SK-N-SH (cell line): Measurements from ENCODE around the gene ARHGAP15. TPM values are rescaled to one million over a fixed set of nuclear protein-coding genes. Genes with fewer than 3 reads are reported as not detected.

Experiments used
- CTCF ChIA-PET: fragments of 300-600, 350-600 bp; formaldehyde crosslinking; extraction: SDS; loops from one replicate; lab custom pipeline; 2021; lab: Yijun Ruan, JAX
- POLR2A ChIA-PET: fragments of 350-600 bp; sonication (Branson Sonifier 250); formaldehyde crosslinking; extraction: SDS; loops from one replicate; lab custom pipeline; 2020; ENCODE audit warnings: antibody characterized with exemption, inconsistent platforms; lab: Yijun Ruan, JAX
- DNase-seq: peaks from one replicate; pipeline ENCODE4 v3.0.0; 2012
- H2AFZ ChIP-seq: fragments of 200-600 bp; sonication (generic); 2 replicates; pipeline ENCODE4 v1.8.1; 2016; ENCODE audit warnings: antibody characterized with exemption, mild to moderate bottlenecking, low read depth
- H3F3A ChIP-seq: fragments of 200-600 bp; sonication (generic); replicated peaks from 2 replicates; pipeline ENCODE3; 2016; ENCODE audit warnings: antibody characterized with exemption, mild to moderate bottlenecking; ENCODE audit not compliant: insufficient read depth
- H3K27ac ChIP-seq, 2 experiments: fragments of 200-500 bp in 1 of 2; fragments of 200-600 bp in 1 of 2; sonication (Bioruptor generic) in 1 of 2; sonication (generic), shearing (Covaris generic) in 1 of 2; 2 replicates each; pipeline versions ENCODE4 v1.5.1 to v1.6.1; 2014 to 2016; ENCODE audit warnings: low read depth in 2 of 2, inconsistent platforms in 1 of 2, low read length in 1 of 2, mild to moderate bottlenecking in 1 of 2, mixed read lengths in 1 of 2
- H3K27me3 ChIP-seq: fragments of 200-600 bp; sonication (generic), shearing (Covaris generic); 2 replicates; pipeline ENCODE4 v1.6.1; 2016; ENCODE audit warnings: mixed run types; ENCODE audit not compliant: insufficient read depth
- H3K36me3 ChIP-seq, 2 experiments: fragments of 200-500 bp in 1 of 2; fragments of 200-600 bp in 1 of 2; sonication (Bioruptor generic) in 1 of 2; sonication (generic) in 1 of 2; replicated peaks in 1 of 2; 2 replicates each; pipeline versions ENCODE3 to v1.5.1; 2014 to 2016; ENCODE audit warnings: low read length in 1 of 2, mild to moderate bottlenecking in 1 of 2; ENCODE audit not compliant: insufficient read depth in 2 of 2, control insufficient read depth in 1 of 2
- H3K4me1 ChIP-seq, 2 experiments: fragments of 200-500 bp in 1 of 2; fragments of 200-600 bp in 1 of 2; sonication (Bioruptor generic) in 1 of 2; sonication (generic), shearing (Covaris generic) in 1 of 2; 2 replicates each; pipeline versions ENCODE4 v1.5.1 to v1.6.1; 2014 to 2016; ENCODE audit warnings: low read depth in 1 of 2, low read length in 1 of 2, mixed run types in 1 of 2; ENCODE audit not compliant: insufficient read depth in 2 of 2, control insufficient read depth in 1 of 2
- H3K4me2 ChIP-seq: fragments of 200-600 bp; sonication (generic), shearing (Covaris generic); 2 replicates; pipeline ENCODE4 v1.6.1; 2017; ENCODE audit warnings: mixed run types
- H3K4me3 ChIP-seq, 2 experiments: fragments of 200-500 bp in 1 of 2; fragments of 200-600 bp in 1 of 2; sonication (Bioruptor generic) in 1 of 2; sonication (generic), shearing (Covaris generic) in 1 of 2; 2 replicates each; pipeline versions ENCODE4 v1.5.1 to v1.8.1; 2014 to 2016; ENCODE audit warnings: low read depth in 2 of 2, inconsistent platforms in 1 of 2, low read length in 1 of 2, mild to moderate bottlenecking in 1 of 2, mixed read lengths in 1 of 2, moderate library complexity in 1 of 2
- H3K79me2 ChIP-seq: fragments of 200-600 bp; sonication (generic); 2 replicates; pipeline ENCODE4 v1.8.1; 2017; ENCODE audit warnings: mild to moderate bottlenecking; ENCODE audit not compliant: insufficient read depth
- H3K9ac ChIP-seq: fragments of 200-600 bp; sonication (generic); 2 replicates; pipeline ENCODE4 v1.6.1; 2017; ENCODE audit warnings: mixed run types
- H3K9me2 ChIP-seq: fragments of 200-600 bp; sonication (generic); 2 replicates; pipeline ENCODE4 v1.6.1; 2017; ENCODE audit warnings: mixed run types
- H3K9me3 ChIP-seq: fragments of 200-600 bp; sonication (generic); 2 replicates; pipeline ENCODE4 v1.6.1; 2017; ENCODE audit warnings: mixed run types, mild to moderate bottlenecking, moderate library complexity
- H4K20me1 ChIP-seq: fragments of 200-600 bp; sonication (generic); 2 replicates; pipeline ENCODE4 v1.6.1; 2017; ENCODE audit warnings: mild to moderate bottlenecking, mixed run types; ENCODE audit not compliant: insufficient read depth
- EP300 ChIP-seq, 2 experiments: IDR thresholded peaks; 2 replicates each; pipeline versions ENCODE4 v1.4.0 to v1.6.1; 2012; ENCODE audit warnings: borderline replicate concordance in 1 of 2, low read depth in 1 of 2, low read length in 1 of 2
- EZH2phosphoT487 ChIP-seq: fragments of 200-600 bp; sonication (generic); IDR thresholded peaks from 2 replicates; pipeline ENCODE4 v1.6.1; 2017; ENCODE audit warnings: low read depth, mixed run types, mild to moderate bottlenecking, antibody characterized with exemption, moderate library complexity, borderline replicate concordance
- FOXJ3 ChIP-seq: sonication (generic); formaldehyde crosslinking; IDR thresholded peaks from 2 replicates; pipeline ENCODE4 v1.5.1; 2020; ENCODE audit warnings: mild to moderate bottlenecking, missing genetic modification reagents
- FOXM1 ChIP-seq: IDR thresholded peaks from 2 replicates; pipeline ENCODE4 v1.4.0; 2012; ENCODE audit warnings: low read depth, mild to moderate bottlenecking
- GABPA ChIP-seq: IDR thresholded peaks from 2 replicates; pipeline ENCODE4 v1.4.0; 2012; ENCODE audit warnings: low read depth, mild to moderate bottlenecking
- MEF2A ChIP-seq: IDR thresholded peaks from 2 replicates; pipeline ENCODE4 v1.4.0; 2012; ENCODE audit warnings: low read depth, borderline replicate concordance
- NFIC ChIP-seq: IDR thresholded peaks from 2 replicates; pipeline ENCODE4 v1.4.0; 2012; ENCODE audit warnings: borderline replicate concordance
- NRF1 ChIP-seq: IDR thresholded peaks from 2 replicates; pipeline ENCODE4 v1.6.1; 2012; ENCODE audit warnings: low read depth, mild to moderate bottlenecking, low read length
- POLR2AphosphoS5 ChIP-seq: IDR thresholded peaks from 2 replicates; pipeline ENCODE4 v1.6.1; 2012; ENCODE audit warnings: low read depth, low read length
- RFX5 ChIP-seq: IDR thresholded peaks from 2 replicates; pipeline ENCODE4 v1.6.1; 2012; ENCODE audit warnings: mild to moderate bottlenecking, improper control_type of control experiment, low read length
- SIN3A ChIP-seq: IDR thresholded peaks from 2 replicates; pipeline ENCODE4 v1.6.1; 2012; ENCODE audit warnings: low read depth, mild to moderate bottlenecking, low read length, moderate library complexity, borderline replicate concordance
- SMC3 ChIP-seq: IDR thresholded peaks from 2 replicates; pipeline ENCODE4 v1.6.1; 2012; ENCODE audit warnings: low read depth, low read length, improper control_type of control experiment
- TAF1 ChIP-seq: IDR thresholded peaks from 2 replicates; pipeline ENCODE4 v1.6.1; 2012; ENCODE audit warnings: low read depth, mild to moderate bottlenecking, low read length, moderate library complexity, borderline replicate concordance
- TCF12 ChIP-seq: IDR thresholded peaks from 2 replicates; pipeline ENCODE4 v1.4.0; 2012
- TEAD4 ChIP-seq: IDR thresholded peaks from 2 replicates; pipeline ENCODE4 v1.4.0; 2012; ENCODE audit warnings: mild to moderate bottlenecking, borderline replicate concordance; ENCODE audit not compliant: insufficient read depth
- YY1 ChIP-seq: IDR thresholded peaks from 2 replicates; pipeline ENCODE4 v1.4.0; 2012; ENCODE audit warnings: low read depth, mild to moderate bottlenecking
- WGBS: methylation state at CpG from one replicate; pipeline ENCODE4 v1.1.6; 2017; ENCODE audit warnings: low lambda C conversion rate; 5-methylcytosine and 5-hydroxymethylcytosine counted together
- polyA plus RNA-seq, 3 experiments: library from polyadenylated mRNA; depleted of rRNA; stranded (reverse); fragments of >200 nt; gene quantifications; 2 replicates each; pipeline ENCODE4 v1.2.3, GENCODE V29; 2012
- TF ChIP-seq, protein P1 (sequence below): fragments of 150-350 bp; IDR thresholded peaks from 2 replicates; pipeline ENCODE4 v1.6.1; 2017; ENCODE audit warnings: antibody characterized with exemption, low read length, low read depth, borderline replicate concordance
- TF ChIP-seq, protein P2 (sequence below): IDR thresholded peaks from 2 replicates; pipeline ENCODE4 v1.4.0; 2012; ENCODE audit warnings: low read depth, borderline replicate concordance
- TF ChIP-seq, protein P3 (sequence below): fragments of 150-350 bp; IDR thresholded peaks from 2 replicates; pipeline ENCODE4 v1.6.1; 2016; ENCODE audit warnings: mild to moderate bottlenecking, low read depth, low read length
- TF ChIP-seq, protein P4 (sequence below): fragments of 200-600 bp; sonication (generic); IDR thresholded peaks from 2 replicates; pipeline ENCODE4 v1.6.1; 2017; ENCODE audit warnings: antibody characterized with exemption, mild to moderate bottlenecking, moderate library complexity
- TF ChIP-seq, protein P5 (sequence below): IDR thresholded peaks from 2 replicates; pipeline ENCODE4 v1.4.0; 2012; ENCODE audit warnings: low read depth

The ARHGAP15 gene
- polyA plus RNA-seq, 1 of the 3 experiments (the other 2 are of a cell fraction): not detected

DNA sequence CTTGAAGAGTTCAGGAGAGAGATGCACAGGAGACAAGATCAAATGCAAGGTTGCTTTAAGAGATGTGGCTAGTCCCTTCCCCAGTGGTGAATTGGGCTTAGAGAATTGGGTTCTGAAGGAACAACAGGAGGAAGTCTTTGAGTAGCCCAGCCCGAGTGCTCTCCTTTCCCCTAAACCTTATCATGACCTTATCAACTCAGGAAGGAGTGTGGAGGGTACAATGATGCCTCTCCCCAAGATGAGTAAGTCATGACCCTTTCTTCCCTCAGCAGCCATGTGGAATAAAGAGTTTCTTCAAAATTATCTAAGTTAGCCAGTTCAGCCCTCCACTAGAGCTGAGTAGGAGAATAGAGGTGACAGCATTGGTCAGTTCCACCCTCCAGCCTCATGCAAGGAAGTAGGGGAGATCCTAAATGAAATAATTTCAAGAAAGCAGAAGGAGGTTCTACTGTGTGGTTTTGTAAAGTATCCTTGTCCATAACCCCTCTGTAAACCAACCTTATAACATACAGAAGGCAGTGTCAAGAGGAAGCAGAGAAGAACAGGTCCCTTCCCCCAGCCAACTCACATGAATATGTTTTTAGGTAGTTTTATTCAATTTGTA lies 88.4 kb downstream of the ARHGAP15 start:
- H3F3A ChIP-seq: no peaks in the 10 kb centered on the region
- CTCF ChIA-PET: interaction anchor here (1.1 to 3.1 kb wide), 3 partner anchors 12 to 107 kb away, joined by 4 to 17 read pairs (median 6); no protein-coding TSS in a partner anchor

DNA sequence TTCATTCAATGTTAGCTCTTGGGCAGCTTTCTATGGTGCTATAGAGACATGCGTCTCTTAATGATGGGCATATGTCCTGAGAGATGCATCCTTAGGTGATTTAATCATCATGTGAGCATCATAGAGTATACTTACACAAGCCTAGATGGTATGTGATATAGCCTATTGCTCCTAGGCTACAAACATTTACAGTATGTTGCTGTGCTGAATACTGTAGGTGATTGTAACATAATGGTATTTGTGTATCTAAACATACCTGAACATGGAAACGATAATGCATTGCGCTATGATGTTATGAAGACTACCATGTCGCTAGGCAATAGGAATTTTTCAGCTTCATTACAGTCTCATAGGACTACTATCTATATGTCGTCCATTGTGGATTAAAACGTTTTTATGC lies 89.4 kb downstream of the ARHGAP15 start:
- H3K4me2 ChIP-seq: no peak overlapping the region
- no peak overlapping the region for H3K4me3 ChIP-seq
- POLR2A ChIA-PET: no interaction called here
- no peaks in the 10 kb centered on the region for H3K9me2 ChIP-seq
- H4K20me1 ChIP-seq: no peaks in the 10 kb centered on the region
- H3K9ac ChIP-seq: no peak overlapping the region
- DNase-seq: no peak
- CTCF ChIA-PET: interaction anchor here (1.2 to 3.1 kb wide), 3 partner anchors 40 to 108 kb away, joined by 3 to 17 read pairs (median 6); no protein-coding TSS in a partner anchor
- 61% methylated on average over 6 of the region's 6 CpGs for WGBS
- no peaks in the 10 kb centered on the region for H3K27me3 ChIP-seq
- no peaks in the 10 kb centered on the region for H3K9me3 ChIP-seq
- H3K4me1 ChIP-seq: no peaks in the 10 kb centered on the region; a peak in 1 of 4 replicates
- H3K36me3 ChIP-seq: no peaks in the 10 kb centered on the region
- H3K27ac ChIP-seq: no peak overlapping the region
- no peaks in the 10 kb centered on the region for H3K79me2 ChIP-seq
- H2AFZ ChIP-seq: no peak overlapping the region
- H3F3A ChIP-seq: no peaks in the 10 kb centered on the region
- TF ChIP-seq FOXM1: no peak
- no peak for TF ChIP-seq FOXJ3 (CRISPR knock-in tag)
- TF ChIP-seq SIN3A: no peak
- no peak for TF ChIP-seq NRF1
- TF ChIP-seq, protein P1, sequence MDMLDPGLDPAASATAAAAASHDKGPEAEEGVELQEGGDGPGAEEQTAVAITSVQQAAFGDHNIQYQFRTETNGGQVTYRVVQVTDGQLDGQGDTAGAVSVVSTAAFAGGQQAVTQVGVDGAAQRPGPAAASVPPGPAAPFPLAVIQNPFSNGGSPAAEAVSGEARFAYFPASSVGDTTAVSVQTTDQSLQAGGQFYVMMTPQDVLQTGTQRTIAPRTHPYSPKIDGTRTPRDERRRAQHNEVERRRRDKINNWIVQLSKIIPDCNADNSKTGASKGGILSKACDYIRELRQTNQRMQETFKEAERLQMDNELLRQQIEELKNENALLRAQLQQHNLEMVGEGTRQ: no peak
- no peak for TF ChIP-seq POLR2AphosphoS5
- TF ChIP-seq, protein P2, sequence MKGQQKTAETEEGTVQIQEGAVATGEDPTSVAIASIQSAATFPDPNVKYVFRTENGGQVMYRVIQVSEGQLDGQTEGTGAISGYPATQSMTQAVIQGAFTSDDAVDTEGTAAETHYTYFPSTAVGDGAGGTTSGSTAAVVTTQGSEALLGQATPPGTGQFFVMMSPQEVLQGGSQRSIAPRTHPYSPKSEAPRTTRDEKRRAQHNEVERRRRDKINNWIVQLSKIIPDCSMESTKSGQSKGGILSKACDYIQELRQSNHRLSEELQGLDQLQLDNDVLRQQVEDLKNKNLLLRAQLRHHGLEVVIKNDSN: no peak
- TF ChIP-seq, protein P3, sequence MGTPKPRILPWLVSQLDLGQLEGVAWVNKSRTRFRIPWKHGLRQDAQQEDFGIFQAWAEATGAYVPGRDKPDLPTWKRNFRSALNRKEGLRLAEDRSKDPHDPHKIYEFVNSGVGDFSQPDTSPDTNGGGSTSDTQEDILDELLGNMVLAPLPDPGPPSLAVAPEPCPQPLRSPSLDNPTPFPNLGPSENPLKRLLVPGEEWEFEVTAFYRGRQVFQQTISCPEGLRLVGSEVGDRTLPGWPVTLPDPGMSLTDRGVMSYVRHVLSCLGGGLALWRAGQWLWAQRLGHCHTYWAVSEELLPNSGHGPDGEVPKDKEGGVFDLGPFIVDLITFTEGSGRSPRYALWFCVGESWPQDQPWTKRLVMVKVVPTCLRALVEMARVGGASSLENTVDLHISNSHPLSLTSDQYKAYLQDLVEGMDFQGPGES: no peak
- TF ChIP-seq, protein P4, sequence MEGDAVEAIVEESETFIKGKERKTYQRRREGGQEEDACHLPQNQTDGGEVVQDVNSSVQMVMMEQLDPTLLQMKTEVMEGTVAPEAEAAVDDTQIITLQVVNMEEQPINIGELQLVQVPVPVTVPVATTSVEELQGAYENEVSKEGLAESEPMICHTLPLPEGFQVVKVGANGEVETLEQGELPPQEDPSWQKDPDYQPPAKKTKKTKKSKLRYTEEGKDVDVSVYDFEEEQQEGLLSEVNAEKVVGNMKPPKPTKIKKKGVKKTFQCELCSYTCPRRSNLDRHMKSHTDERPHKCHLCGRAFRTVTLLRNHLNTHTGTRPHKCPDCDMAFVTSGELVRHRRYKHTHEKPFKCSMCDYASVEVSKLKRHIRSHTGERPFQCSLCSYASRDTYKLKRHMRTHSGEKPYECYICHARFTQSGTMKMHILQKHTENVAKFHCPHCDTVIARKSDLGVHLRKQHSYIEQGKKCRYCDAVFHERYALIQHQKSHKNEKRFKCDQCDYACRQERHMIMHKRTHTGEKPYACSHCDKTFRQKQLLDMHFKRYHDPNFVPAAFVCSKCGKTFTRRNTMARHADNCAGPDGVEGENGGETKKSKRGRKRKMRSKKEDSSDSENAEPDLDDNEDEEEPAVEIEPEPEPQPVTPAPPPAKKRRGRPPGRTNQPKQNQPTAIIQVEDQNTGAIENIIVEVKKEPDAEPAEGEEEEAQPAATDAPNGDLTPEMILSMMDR: no peak
- no peak for TF ChIP-seq RFX5
- no peak for TF ChIP-seq EP300 (IDR thresholded peaks at IDR 0.05; ENCODE audit: borderline replicate concordance in 1 of 2, low read depth in 1 of 2, low read length in 1 of 2)
- no peak for TF ChIP-seq TCF12

More for the DNA sequence above, 88.4 kb downstream of the ARHGAP15 start:
- H3K79me2 ChIP-seq: no peaks in the 10 kb centered on the region
- TF ChIP-seq EZH2phosphoT487: no peak
- TF ChIP-seq, protein P4: no peak
- no peak for TF ChIP-seq POLR2AphosphoS5
- TF ChIP-seq GABPA: no peak
- TF ChIP-seq FOXJ3 (CRISPR knock-in tag): no peak
- no peak for TF ChIP-seq EP300 (IDR thresholded peaks at IDR 0.05; ENCODE audit: borderline replicate concordance in 1 of 2, low read depth in 1 of 2, low read length in 1 of 2)
- TF ChIP-seq MEF2A: no peak
- TF ChIP-seq TCF12: no peak
- no peak for TF ChIP-seq YY1
- no peak for TF ChIP-seq NRF1
- no peak for TF ChIP-seq TEAD4
- TF ChIP-seq, protein P5, sequence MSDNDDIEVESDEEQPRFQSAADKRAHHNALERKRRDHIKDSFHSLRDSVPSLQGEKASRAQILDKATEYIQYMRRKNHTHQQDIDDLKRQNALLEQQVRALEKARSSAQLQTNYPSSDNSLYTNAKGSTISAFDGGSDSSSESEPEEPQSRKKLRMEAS: no peak
- no peak for TF ChIP-seq TAF1
- no peak for TF ChIP-seq SMC3
- TF ChIP-seq RFX5: no peak
- no peak for TF ChIP-seq NFIC
- TF ChIP-seq, all 33 proteins: peak for 0
- Histone ChIP-seq H2AFZ (no peak overlapping the region), H3K9me3 (no peaks in the 10 kb centered on the region), H4K20me1 (no peaks in the 10 kb centered on the region), H3K9ac (no peak overlapping the region), H3K27me3 (no peaks in the 10 kb centered on the region), H3K4me1 (no peaks in the 10 kb centered on the region; a peak in 1 of 4 replicates), H3K36me3 (no peaks in the 10 kb centered on the region), H3K27ac (no peak overlapping the region), H3K4me2 (no peak overlapping the region), H3K4me3 (no peak overlapping the region), H3K9me2 (no peaks in the 10 kb centered on the region)
- no peak for DNase-seq
- POLR2A ChIA-PET: no interaction called here
- WGBS: 0% methylated on average over 1 of the region's 1 CpG
